GM12891 (cell line): ENCODE data around the gene LHX3.

Source experiments
- DNase-seq: peaks from one replicate; pipeline ENCODE4 v3.0.0; 2011; ENCODE audit warnings: low spot score; ENCODE audit not compliant: insufficient read length
- FAIRE-seq: peaks from 2 replicates; lab custom pipeline; 2011; peaks lifted over from hg19 to GRCh38; lab: Jason Lieb, UNC
- PAX5 ChIP-seq: IDR thresholded peaks from 2 replicates; pipeline ENCODE4 v1.6.1; 2011; ENCODE audit warnings: low read length, moderate library complexity, mild to moderate bottlenecking; ENCODE audit not compliant: insufficient read depth, severe bottlenecking
- POLR2A ChIP-seq: IDR thresholded peaks from 2 replicates; pipeline ENCODE4 v1.6.1; 2011; ENCODE audit warnings: low read depth, low read length, control low read depth
- POLR2AphosphoS5 ChIP-seq: IDR thresholded peaks from 2 replicates; pipeline ENCODE4 v1.6.1; 2011; ENCODE audit warnings: low read depth, low read length, control low read depth
- POU2F2 ChIP-seq: IDR thresholded peaks from 2 replicates; pipeline ENCODE4 v1.6.1; 2011; ENCODE audit warnings: low read depth, mild to moderate bottlenecking, control low read depth, low read length, moderate library complexity
- SPI1 ChIP-seq: IDR thresholded peaks from 2 replicates; pipeline ENCODE4 v1.6.1; 2011; ENCODE audit warnings: low read depth, low read length, control low read depth
- TAF1 ChIP-seq: IDR thresholded peaks from 2 replicates; pipeline ENCODE4 v1.6.1; 2011; ENCODE audit warnings: low read depth, low read length, control low read depth

The LHX3 gene

GRCh38 chr9:136194540-136194939, 10.4 kb downstream of the LHX3 start:
- TF ChIP-seq PAX5 (no peak), SPI1 (no peak), POLR2A (no peak), TAF1 (no peak), POLR2AphosphoS5 (no peak), POU2F2 (no peak)
- no peak for FAIRE-seq
- no peak for DNase-seq

DNA sequence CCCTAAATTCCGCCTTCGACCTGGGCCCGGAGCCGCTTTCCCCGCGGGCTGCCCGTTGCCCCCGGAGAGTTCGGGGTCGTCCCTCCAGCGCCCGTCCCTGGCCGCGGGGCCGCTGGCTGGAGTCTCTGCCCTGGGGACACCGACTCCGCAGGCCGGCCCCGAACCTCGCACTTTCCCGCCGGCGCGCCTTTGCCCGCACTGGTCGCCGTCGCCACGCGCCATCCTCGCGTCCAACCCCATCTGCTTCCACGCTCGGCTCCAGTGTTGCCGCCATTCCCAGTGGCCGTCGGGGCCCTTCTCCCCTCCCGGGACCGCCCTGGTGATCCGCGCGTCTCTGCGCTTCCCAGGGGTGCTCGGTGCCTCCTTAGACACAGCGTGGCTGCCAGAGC, 11.0 kb downstream of the LHX3 start:
- TF ChIP-seq TAF1 (no peak), POU2F2 (no peak), POLR2AphosphoS5 (no peak), SPI1 (no peak), POLR2A (no peak), PAX5 (no peak)
- DNase-seq (no peak), FAIRE-seq (no peak)

DNA sequence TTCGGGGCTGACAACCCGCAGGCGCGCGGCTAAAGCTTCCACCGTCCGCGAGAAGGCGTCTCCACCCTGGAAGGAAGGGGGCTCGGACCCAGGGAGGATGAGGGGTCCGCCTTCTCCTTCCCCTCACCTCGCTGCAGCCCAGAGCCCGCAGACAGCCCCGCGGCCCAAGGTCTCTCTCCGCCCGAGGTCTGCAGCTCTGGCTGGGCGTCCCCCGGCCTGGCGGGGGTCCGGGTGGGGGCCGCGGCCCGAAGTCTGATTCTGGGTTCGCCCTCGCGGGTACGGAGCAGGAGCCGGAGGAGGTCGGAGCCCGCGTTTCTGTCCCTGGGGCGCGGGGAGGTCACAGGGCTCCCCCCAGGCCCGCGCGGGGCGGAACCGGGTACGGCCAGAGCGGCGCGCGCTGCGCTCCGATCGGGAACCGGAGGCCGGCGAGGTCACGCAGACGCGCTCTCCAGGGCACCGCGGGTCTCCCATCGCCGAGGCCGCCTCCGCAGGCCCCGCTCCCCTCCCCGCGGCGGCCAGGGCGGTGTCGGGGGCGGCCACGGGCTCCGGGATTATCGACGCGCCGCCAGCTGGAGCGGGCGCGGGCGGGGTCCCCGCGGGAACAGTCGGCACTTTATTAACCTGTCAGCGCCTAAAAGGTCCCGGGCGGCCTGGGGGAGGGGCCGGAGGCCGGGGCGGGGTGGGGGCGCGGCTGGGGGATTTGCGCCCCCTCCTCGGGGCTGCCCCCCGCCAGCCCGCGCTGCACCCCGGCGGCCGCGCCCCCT, 11.6 kb downstream of the LHX3 start:
- DNase-seq (no peak), FAIRE-seq (no peak)
- TF ChIP-seq POLR2AphosphoS5 (no peak), POU2F2 (no peak), PAX5 (no peak), POLR2A (no peak)

DNA sequence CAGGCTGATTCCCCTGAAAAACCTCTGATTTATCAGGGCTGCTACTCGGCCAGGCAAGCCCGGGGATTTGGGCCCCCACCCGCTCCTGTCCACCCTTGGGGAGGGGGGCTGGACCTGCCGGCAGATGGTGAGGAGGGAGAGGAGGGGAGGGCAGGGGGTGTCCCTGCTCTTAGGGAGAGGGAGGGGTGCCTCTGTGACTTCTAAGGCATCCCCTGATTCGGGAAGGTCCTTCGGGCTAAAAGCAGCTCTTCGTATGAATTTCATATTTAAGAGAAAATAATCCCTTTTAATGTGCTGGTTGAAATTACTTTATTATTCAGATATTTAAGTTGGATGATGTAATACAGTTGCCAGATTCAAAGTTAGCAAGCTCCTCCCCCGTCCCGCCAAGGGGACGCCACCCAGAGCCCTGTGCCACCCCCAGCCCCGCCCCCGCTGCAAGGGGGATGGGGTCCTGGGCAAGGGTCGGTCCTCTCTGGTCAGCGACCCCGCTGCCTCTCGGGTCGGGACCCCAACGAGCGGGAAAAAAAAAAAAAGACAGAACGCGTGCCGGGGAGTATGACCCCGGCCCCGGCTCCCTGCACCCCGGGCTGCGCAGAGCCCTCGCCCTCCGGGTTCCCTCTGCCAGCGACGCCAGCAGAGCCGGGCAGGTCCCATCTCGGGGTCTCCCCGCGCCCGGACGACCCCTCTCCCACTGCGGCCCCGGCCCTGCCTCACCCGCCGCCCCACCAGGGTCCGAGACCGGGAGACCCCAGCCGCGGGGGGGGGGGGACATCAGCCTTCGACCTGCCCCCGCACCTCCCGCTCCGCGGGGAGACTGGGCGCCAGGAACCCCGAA, 12.4 kb downstream of the LHX3 start:
- DNase-seq = no peak

DNA sequence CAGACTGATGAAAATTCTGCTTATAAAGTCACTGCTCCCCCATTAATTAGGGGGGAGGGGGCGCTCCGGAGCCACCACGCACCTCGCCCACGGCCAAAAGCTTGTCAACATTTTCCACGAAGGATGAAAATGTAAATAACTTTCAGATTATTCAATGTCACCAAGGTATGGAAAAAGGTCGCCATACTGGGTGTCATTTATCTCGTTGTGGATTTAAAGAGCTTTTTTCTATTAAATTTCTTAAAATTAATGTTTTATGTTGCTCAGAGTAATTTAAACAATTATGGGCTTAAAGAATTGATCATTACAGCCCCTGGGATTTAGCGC, 13.0 kb downstream of the LHX3 start:
- DNase-seq = no peak
- no peak for TF ChIP-seq POU2F2
- TF ChIP-seq POLR2AphosphoS5 = no peak
- no peak for TF ChIP-seq TAF1
- TF ChIP-seq SPI1 = no peak
- TF ChIP-seq PAX5 = no peak
- no peak for TF ChIP-seq POLR2A
- FAIRE-seq = no peak

More for the DNA sequence above, 12.4 kb downstream of the LHX3 start:
- FAIRE-seq = no peak
- TF ChIP-seq POLR2AphosphoS5 (no peak), PAX5 (no peak), POLR2A (no peak), TAF1 (no peak), SPI1 (no peak), POU2F2 (no peak)

DNA sequence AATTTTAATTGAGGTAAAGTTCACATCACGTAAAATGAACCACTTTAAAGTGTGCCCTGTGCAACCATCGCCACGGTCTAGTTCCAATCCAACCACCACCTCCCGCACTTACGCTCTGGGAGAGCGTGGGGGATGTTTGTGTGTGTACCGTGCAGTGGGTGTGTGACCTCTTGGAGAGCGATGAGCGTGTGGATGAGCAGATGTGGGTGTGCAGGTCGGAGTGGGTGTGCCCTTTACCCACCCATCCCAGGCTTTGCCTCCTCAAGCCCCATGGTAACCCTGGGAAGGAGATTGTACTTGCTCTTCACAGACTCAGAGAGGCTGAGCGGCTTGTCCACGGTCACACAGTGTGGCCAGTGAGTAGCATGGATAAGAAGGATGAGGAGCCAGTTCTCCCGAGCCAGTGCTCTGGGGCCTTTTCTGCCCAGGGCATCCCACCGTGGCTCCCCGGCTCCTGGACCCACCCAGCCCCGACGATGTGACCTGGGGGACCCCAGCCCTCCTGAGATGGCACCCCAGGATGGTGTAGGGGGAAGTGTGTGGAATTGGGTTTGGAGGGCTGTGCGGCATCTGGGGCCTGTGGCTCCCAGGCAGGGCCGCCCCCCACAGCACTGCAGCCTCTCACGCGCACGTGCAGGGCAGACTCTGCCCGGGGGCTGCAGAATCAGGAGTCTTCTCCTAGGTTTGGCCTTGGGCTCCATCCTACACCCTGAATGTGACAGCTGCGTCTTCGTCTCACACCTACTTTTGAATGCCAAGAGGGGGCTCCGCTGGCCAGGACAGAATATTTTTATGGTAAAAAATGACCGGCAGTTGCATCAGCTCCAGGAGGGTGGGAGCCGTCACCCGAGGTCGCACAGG, 13.6 kb downstream of the LHX3 start:
- no peak for FAIRE-seq
- no peak for DNase-seq
- no peak for TF ChIP-seq SPI1
- TF ChIP-seq POU2F2 = no peak
- TF ChIP-seq TAF1 = no peak
- no peak for TF ChIP-seq POLR2AphosphoS5
- TF ChIP-seq PAX5 = no peak
- no peak for TF ChIP-seq POLR2A

GRCh38 chr9:136190656-136191055, 14.3 kb downstream of the LHX3 start:
- DNase-seq (no peak), FAIRE-seq (no peak)
- TF ChIP-seq POLR2A (no peak), PAX5 (no peak), POU2F2 (no peak), TAF1 (no peak), SPI1 (no peak), POLR2AphosphoS5 (no peak)

- no peak for TF ChIP-seq POU2F2
- TF ChIP-seq POLR2AphosphoS5 = no peak
- TF ChIP-seq POLR2A = no peak
- TF ChIP-seq TAF1 = no peak
- TF ChIP-seq SPI1 = no peak
- no peak for TF ChIP-seq PAX5
- no peak for FAIRE-seq
- DNase-seq = no peak
Observed at GRCh38 chr9:136190237-136190601, 14.7 kb downstream of the LHX3 start.
